ENCODE data around the gene PXDN. TPM values are rescaled to one million over a fixed set of nuclear protein-coding genes. Genes with fewer than 3 reads are reported as not detected.

Gene PXDN
- total and polyA plus RNA-seq, 2 of the 4 experiments (the other 2 are of a cell fraction): 153 to 332 TPM

GRCh38 chr2:1777156-1777555 lies 32.8 kb upstream of the PXDN start:
- Histone ChIP-seq H3K4me2 (ENCODE audit: low read depth, low read length) (no peak overlapping the region), H4K8ac (ENCODE audit: low read depth in 2 of 2, low read length in 2 of 2) (no peak overlapping the region), H3K27me3 (ENCODE audit: control insufficient read depth, insufficient read depth, low read length) (no peaks in the 10 kb centered on the region; the same call in 1 of the 2 replicates), H3K79me1 (ENCODE audit: low read depth in 1 of 2, low read length in 2 of 2) (no peaks in the 10 kb centered on the region), H3K18ac (ENCODE audit: low read depth, low read length) (no peak overlapping the region), H3K4me1 (ENCODE audit: control insufficient read depth, insufficient read depth, low read length) (no peaks in the 10 kb centered on the region), H2BK15ac (ENCODE audit: low read depth, low read length) (no peak overlapping the region), H4K20me1 (ENCODE audit: insufficient read depth, low read length) (no peaks in the 10 kb centered on the region), H3K23ac (ENCODE audit: low read depth, low read length) (no peak overlapping the region), H3K27ac (ENCODE audit: insufficient read depth, low read length) (no peak overlapping the region), H2AK9ac (replicated peaks; ENCODE audit: low read depth, low read length, poor library complexity) (no peak overlapping the region), H2BK20ac (ENCODE audit: low read depth, low read length) (no peak overlapping the region; the same call in 1 of the 2 replicates), H3K9ac (ENCODE audit: low read depth, low read length) (no peak overlapping the region), H4K5ac (ENCODE audit: low read depth, low read length) (no peak overlapping the region), H3K36me3 (ENCODE audit: control insufficient read depth, insufficient read depth, low read length) (no peaks in the 10 kb centered on the region), H3K56ac (ENCODE audit: extremely low read depth, insufficient read depth, low read length) (no peak overlapping the region), H2AK5ac (ENCODE audit: low read depth, low read length) (no peak overlapping the region), H3K4ac (ENCODE audit: low read depth, low read length) (no peak overlapping the region), H3K14ac (replicated peaks; ENCODE audit: low read depth, low read length) (no peak overlapping the region), H3K4me3 (ENCODE audit: insufficient read depth, low read depth, low read length) (no peak overlapping the region), H2BK5ac (ENCODE audit: low read depth, low read length, poor library complexity, severe bottlenecking) (no peak overlapping the region), H2AFZ (replicated peaks; ENCODE audit: low read length, poor library complexity) (no peak overlapping the region), H3K9me3 (ENCODE audit: control insufficient read depth, insufficient read depth, low read length) (no peaks in the 10 kb centered on the region), H4K91ac (ENCODE audit: insufficient read depth, low read depth, low read length) (no peak overlapping the region; the same call in 1 of the 2 replicates), H3K9me1 (ENCODE audit: insufficient read depth, low read length) (no peaks in the 10 kb centered on the region), H2BK120ac (ENCODE audit: low read depth, low read length) (no peak overlapping the region)
- intact Hi-C loops (cut with micrococcal nuclease): no loop called here
- no peak for DNase-seq
- ChIA-PET POLR2A (ENCODE audit: unreplicated experiment) (no interaction called here), CTCF (no interaction called here)
- WGBS, 2 experiments (ENCODE audit: extremely low coverage in 2 of 2, insufficient read length in 1 of 2): no CpG with 5 or more reads among the region's 2 CpGs
- no peak for ATAC-seq (ENCODE audit: low read depth)
- dilution Hi-C loops (cut with HindIII; ENCODE audit: low sequenced_read_pairs, unreplicated experiment): no loop called here
- in situ Hi-C loops (cut with MboI; ENCODE audit: low sequenced_read_pairs): no loop called here
- BruUV-seq (replicated peaks): no TSS peak
- no peak for TF ChIP-seq NFE2L2 (IDR thresholded peaks at IDR 0.05; ENCODE audit: low read depth, low read length)
- no peak for TF ChIP-seq USF2 (IDR thresholded peaks at IDR 0.05; ENCODE audit: low read depth, low read length)
